HL-60/S4 (cell line): Measurements from ENCODE around the gene TPST1.

Source experiments
- in situ Hi-C: fragments of 300-500 bp; cut with MboI; formaldehyde crosslinking; loops from 2 replicates; pipeline ENCODE4 v1.14.3; 2022; ENCODE audit warnings: low sequenced_read_pairs

TPST1 gene

DNA sequence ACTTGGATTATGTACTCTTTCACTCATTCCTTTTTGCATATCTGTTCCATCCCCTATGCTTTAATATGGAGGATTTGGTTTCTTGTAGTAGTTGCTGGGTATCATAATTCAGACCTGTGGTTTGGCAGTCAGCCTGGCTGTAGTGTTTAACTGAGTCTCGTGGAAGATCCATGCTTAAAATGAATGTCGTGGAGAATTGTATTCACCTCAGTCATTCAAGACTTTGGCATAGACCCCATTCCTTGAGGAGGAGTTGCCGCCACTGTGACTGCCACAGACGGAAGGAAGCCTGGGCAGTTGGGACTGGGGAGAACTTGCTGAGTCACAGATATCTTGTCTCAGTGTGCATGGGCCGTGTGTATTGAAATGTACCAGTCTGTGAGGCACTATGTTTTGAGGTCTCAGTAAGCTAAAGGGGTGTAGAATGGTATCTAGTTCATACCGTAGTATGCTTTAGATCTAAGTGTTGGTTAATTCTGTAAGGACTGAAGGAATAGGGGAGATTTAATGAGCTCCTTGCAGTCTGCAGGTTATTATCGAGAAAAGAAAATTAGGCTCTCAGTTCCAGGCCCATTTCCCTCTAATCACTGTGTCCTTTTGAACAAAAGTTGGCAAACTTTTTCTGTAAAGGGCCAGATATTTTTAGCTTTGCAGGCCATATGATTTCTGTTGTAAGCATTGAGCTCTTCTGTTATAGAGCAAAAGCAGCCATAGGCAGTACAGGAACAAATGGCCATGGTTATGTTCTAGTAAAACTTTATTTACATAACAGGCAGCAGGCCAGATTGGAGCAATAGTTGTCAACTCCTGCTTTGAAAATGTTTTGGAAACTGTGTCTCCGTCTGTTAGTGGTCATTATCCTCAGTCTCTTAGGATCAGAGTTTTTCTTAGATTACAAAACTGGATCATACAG, 76.8 kb downstream of the TPST1 start:
- in situ Hi-C loops: no loop called here

DNA sequence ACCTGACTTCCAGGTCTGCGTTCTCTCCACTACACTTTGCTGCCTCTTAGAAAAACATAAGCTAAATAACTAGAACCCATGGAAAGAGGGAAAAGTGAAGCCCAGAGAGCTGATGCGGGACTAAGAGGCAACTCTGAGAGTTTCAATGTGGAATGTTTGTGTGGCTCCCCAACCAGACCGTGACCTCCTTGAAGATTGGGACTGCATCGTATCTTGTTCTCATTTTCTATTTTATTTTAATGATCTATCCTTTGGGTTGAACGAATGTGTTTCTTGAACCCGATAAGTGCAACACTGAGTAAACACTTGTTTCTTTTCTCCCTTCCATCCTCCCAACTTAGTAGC, 77.4 kb downstream of the TPST1 start:
- in situ Hi-C loops: no loop called here

GRCh38 chr7:66283003-66283920, 78.1 kb downstream of the TPST1 start:
- in situ Hi-C loops: no loop called here

GRCh38 chr7:66296001-66296521, 90.9 kb downstream of the TPST1 start:
- in situ Hi-C loops: no loop called here

DNA sequence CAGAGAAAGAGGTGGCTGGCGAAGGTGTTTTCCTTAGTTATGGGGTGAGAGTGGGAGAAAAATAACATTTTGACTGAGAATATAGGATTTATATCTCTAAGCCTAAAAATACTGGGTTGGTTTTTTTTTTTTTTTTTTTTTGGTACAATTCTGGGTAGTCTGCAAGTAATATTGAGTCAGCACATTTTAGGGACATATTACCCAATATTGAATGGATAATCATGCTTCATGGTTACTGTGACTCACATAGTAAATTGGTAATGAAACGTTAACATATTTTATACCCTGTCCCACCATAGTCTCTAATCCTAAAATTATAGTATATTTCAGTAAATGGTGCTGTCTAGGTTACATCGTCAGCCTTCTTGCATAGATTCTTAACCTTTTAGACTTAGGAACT, 91.4 kb downstream of the TPST1 start:
- in situ Hi-C loops: no loop called here

DNA sequence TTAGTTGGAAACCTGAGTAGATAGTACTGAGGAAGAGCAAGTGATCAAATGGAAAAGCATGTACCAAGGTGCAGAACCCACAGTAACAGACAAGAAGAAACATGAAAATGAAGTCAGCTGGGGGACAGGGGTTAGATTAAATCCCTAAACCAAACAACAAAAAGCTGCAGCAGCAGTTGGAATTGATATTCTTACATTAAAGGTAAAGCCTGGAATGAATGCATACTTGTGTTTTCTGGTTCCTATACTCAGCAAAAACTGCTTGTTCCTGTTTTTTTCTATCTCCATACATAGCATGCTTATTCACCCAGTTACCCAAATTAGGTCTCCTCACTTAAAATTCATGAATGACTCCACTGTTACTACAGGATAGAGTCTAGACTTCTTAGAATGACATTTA, 92.4 kb downstream of the TPST1 start:
- in situ Hi-C loops: no loop called here

- in situ Hi-C loops: no loop called here
These were observed 96.1 kb downstream of the TPST1 start for GRCh38 chr7:66301249-66301648.

DNA sequence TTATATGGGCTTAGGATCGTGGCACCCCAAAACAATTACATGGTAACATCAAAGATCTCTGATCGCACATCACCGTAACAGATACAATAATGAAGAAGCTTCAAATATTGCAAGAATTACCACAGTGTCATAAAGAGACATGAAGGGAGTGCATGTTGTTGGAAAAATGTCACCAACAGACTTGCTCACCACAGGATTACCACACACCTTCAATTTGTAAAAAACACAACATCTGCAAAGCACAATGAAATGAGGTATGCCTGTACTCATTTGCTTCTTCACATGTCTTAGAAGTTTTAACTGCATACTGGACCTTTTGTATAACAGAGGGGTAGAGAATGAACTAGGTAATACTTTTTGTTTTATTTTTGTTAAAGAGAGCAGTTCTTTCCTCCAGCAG, 96.6 kb downstream of the TPST1 start:
- in situ Hi-C loops: no loop called here

- in situ Hi-C loops: no loop called here
These were observed 98.5 kb downstream of the TPST1 start for GRCh38 chr7:66303454-66304155.

- in situ Hi-C loops: no loop called here
These were observed 99.4 kb downstream of the TPST1 start for GRCh38 chr7:66304536-66304935.

DNA sequence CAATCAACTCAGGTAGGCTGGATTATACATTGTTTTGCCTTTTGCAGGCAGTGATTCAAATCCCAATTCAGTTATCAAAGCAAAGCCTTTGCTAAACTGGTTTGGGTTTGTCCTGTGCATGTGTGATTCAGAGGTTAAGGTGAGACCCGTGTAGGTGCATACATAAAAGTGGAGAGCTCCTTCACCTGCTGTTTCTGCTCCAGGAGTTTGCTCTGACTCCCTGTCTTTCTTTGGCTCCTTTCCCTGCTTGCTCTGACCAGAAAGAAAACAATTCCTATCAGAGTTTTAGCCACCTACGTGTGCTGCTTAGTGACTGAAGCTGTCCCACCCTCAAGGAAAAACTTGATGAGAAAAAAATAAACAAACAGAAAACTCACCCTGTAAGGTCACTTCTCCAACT, 101.1 kb downstream of the TPST1 start:
- in situ Hi-C loops: no loop called here

DNA sequence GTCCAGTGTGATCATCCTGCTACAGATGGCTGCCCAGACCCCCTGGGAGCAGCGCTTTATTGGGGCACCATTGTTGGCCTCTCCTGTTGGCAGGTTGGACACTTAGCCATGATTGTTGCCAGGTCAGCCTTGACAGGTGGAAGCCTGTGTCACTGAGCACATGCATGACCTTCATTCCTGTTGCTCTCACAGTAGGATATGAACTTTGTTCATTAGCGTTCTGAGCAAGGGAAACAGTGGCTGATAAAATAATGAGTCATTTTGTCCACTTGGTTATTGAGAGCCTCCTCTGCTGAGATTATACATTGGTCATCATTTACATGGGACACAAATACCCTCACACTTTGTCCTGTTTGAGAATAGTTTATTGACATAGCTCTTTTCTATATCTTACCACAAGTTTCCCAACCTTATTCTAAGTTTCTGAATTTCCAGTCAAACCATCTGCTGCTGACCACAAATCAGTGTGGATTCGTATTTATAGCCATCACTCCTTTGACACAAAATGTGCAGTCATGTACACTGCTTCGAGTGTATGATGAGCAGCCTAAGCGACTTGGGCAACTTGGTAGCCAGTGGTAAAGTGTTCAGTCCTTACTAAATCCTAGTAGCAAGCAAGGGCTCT, 102.6 kb downstream of the TPST1 start:
- in situ Hi-C loops: no loop called here

- in situ Hi-C loops: no loop called here
These were observed 103.3 kb downstream of the TPST1 start for GRCh38 chr7:66308411-66308810.

DNA sequence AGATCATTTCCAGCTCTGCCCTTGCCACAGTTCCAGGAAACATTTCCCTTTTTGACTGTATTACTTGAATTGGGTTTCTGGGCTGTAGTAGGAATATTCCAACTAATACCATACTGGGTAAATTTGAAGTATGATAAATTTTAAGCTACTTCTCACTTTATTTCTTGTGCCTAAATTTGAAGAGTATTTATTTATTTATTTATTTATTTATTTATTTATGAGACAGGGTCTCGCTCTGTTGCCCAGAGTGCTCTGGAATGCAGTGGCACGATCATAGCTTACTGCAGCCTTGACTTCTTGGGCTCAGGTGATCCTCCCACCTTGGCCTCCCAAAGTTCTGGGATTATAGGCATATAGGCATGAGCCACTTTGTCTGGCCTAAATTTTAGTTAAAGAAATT, 105.5 kb downstream of the TPST1 start:
- in situ Hi-C loops: no loop called here

- in situ Hi-C loops: no loop called here
These were observed 108.9 kb downstream of the TPST1 start for GRCh38 chr7:66313886-66314568.

DNA sequence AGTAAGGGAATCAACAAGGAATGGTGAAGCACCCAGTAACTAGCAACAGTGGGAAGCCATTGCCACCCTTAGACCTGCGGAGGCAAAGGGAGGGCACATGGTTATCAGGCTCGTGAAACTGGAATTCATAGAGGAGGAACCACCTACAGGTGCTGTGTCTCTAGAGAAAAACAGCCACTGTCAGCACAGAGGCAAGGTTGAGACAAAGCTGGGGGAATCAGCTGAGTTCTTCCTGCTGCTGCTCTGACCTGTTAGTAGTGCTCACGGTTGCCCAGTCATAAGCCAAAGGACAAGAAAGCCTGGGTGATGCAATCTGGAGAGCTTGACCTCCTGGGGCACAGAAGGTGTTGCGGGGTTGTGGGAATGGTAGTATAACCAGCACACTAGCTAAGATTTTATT, 110.1 kb downstream of the TPST1 start:
- in situ Hi-C loops: no loop called here

GRCh38 chr7:66319407-66319979, 114.4 kb downstream of the TPST1 start:
- in situ Hi-C loops: no loop called here

GRCh38 chr7:66321283-66321682, 116.1 kb downstream of the TPST1 start:
- in situ Hi-C loops: no loop called here

- in situ Hi-C loops: no loop called here
These were observed 118.1 kb downstream of the TPST1 start for GRCh38 chr7:66323114-66323796.
